ENCODE measurements around the gene DAAM1.

DNA sequence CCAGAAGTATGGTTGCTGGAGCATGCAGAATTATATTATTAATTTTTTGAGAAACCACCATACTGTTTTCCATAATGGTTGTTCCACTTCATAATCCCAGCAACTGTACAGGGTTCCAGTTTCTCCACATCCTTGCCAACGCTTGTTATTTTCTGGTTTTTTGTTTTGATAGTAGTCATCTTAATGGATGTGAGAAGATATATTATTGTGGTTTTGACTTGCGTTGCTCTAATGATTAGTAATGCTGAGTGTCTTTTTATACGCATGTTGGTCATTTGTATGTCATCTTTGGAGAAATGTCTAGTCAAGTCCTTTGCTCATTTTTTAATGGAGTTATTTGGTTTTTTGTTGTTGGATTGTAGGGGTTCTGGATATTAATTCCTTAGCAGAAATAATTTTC lies 58.1 kb downstream of the DAAM1 start:
- no peak for TF ChIP-seq CTCF (IDR thresholded peaks at IDR 0.05)
- no peak for TF ChIP-seq MXI1 (IDR thresholded peaks at IDR 0.05; ENCODE audit: low read depth, low read length)
- TF ChIP-seq GABPA (IDR thresholded peaks at IDR 0.05; ENCODE audit: low read depth), result no peak
